HEK293T (cell line): ENCODE measurements around the gene KCNAB2.

Experiments
- CTCF ChIA-PET: fragments of 350-600 bp; formaldehyde crosslinking; extraction: SDS; loops from one replicate; lab custom pipeline; 2021; ENCODE audit warnings: antibody characterized with exemption, inconsistent platforms; lab: Yijun Ruan, JAX
- POLR2A ChIA-PET: fragments of 350-600 bp; formaldehyde crosslinking; extraction: SDS; loops from one replicate; lab custom pipeline; 2020; ENCODE audit warnings: antibody characterized with exemption, inconsistent platforms; lab: Yijun Ruan, JAX
- DNase-seq: peaks from one replicate; pipeline ENCODE4 v3.0.0; 2012; ENCODE audit warnings: mixed read lengths; ENCODE audit errors: extremely low spot score
- ARNT ChIP-seq: fragments of 450-650 bp; IDR thresholded peaks from 2 replicates; pipeline ENCODE4 v1.6.1; 2017; ENCODE audit warnings: mild to moderate bottlenecking
- BHLHE40 ChIP-seq: fragments of 450-650 bp; IDR thresholded peaks from 2 replicates; pipeline ENCODE4 v1.6.1; 2016; ENCODE audit warnings: mild to moderate bottlenecking, moderate library complexity, borderline replicate concordance
- CTBP1 ChIP-seq: fragments of 450-650 bp; IDR thresholded peaks from 2 replicates; pipeline ENCODE4 v1.6.1; 2016; ENCODE audit warnings: borderline replicate concordance
- ELF4 ChIP-seq: fragments of 450-650 bp; IDR thresholded peaks from 2 replicates; pipeline ENCODE4 v1.6.1; 2017; ENCODE audit warnings: antibody characterized with exemption
- FOXA1 ChIP-seq: fragments of 450-650 bp; IDR thresholded peaks from 2 replicates; pipeline ENCODE4 v1.6.1; 2016; ENCODE audit warnings: mild to moderate bottlenecking
- FOXK2 ChIP-seq: fragments of 450-650 bp; IDR thresholded peaks from 2 replicates; pipeline ENCODE4 v1.6.1; 2016; ENCODE audit warnings: mild to moderate bottlenecking
- FOXM1 ChIP-seq: fragments of 450-650 bp; IDR thresholded peaks from 2 replicates; pipeline ENCODE4 v1.6.1; 2017; ENCODE audit warnings: mild to moderate bottlenecking, borderline replicate concordance
- HDGF ChIP-seq: fragments of 450-650 bp; IDR thresholded peaks from 2 replicates; pipeline ENCODE4 v1.6.1; 2017; ENCODE audit warnings: antibody characterized with exemption, borderline replicate concordance
- L3MBTL2 ChIP-seq: fragments of 450-650 bp; conservative IDR thresholded peaks from 2 replicates; pipeline ENCODE4 v1.6.1; 2016; ENCODE audit warnings: mild to moderate bottlenecking
- LEF1 ChIP-seq: fragments of 450-650 bp; IDR thresholded peaks from 2 replicates; pipeline ENCODE4 v1.6.1; 2017; ENCODE audit warnings: mild to moderate bottlenecking, borderline replicate concordance
- NFRKB ChIP-seq: fragments of 450-650 bp; IDR thresholded peaks from 2 replicates; pipeline ENCODE4 v1.6.1; 2016; ENCODE audit warnings: mild to moderate bottlenecking, moderate library complexity
- PKNOX1 ChIP-seq: fragments of 450-650 bp; IDR thresholded peaks from 2 replicates; pipeline ENCODE4 v1.6.1; 2016
- SP1 ChIP-seq: fragments of 450-650 bp; IDR thresholded peaks from 2 replicates; pipeline ENCODE4 v1.6.1; 2017
- SUZ12 ChIP-seq: fragments of 450-650 bp; IDR thresholded peaks from 2 replicates; pipeline ENCODE4 v1.6.1; 2016; ENCODE audit warnings: mild to moderate bottlenecking
- TARDBP ChIP-seq: fragments of 450-650 bp; IDR thresholded peaks from 2 replicates; pipeline ENCODE4 v1.6.1; 2016
- ZNF384 ChIP-seq: fragments of 450-650 bp; IDR thresholded peaks from 2 replicates; pipeline ENCODE4 v1.6.1; 2016

The KCNAB2 gene

DNA sequence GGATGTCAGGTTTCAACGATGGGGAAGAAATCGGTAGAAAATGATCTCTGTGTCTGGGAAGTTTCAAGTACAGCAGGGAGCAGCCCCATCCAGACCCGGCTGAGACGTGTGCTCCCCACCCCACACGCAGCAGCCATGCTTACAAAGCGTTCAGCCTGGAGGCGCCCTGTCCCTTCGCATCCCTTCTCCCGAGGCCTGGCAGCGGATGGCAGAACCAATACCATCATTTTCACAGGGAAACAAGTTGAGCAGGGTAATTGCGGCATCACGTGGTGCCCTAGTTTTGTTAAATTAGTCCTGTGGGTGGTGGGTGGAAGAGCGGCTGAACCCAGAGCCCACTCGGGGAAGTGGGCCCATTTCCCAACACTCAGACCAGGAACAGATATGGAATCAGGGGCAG, 23.9 kb downstream of the KCNAB2 start:
- no peak for DNase-seq
- ChIA-PET CTCF (no interaction called here), POLR2A (no interaction called here)
- TF ChIP-seq HDGF (no peak), FOXM1 (no peak), L3MBTL2 (no peak), ZNF384 (no peak), NFRKB (no peak), ARNT (no peak), SP1 (no peak), FOXK2 (no peak), TARDBP (no peak), CTBP1 (no peak), ELF4 (no peak), PKNOX1 (no peak), FOXA1 (no peak), SUZ12 (no peak), LEF1 (no peak), BHLHE40 (no peak)

- TF ChIP-seq SP1 (no peak), CTBP1 (no peak), FOXA1 (no peak), L3MBTL2 (no peak), FOXM1 (no peak), ELF4 (no peak), LEF1 (no peak), HDGF (no peak), TARDBP (no peak), FOXK2 (no peak), PKNOX1 (no peak), ARNT (no peak), NFRKB (no peak), ZNF384 (no peak), BHLHE40 (no peak)
- CTCF ChIA-PET = no interaction called here
- DNase-seq = no peak
- POLR2A ChIA-PET = no interaction called here
Measured at GRCh38 chr1:6070450-6070974, 24.8 kb downstream of the KCNAB2 start.

GRCh38 chr1:6071219-6071618, 25.5 kb downstream of the KCNAB2 start:
- no peak for DNase-seq
- ChIA-PET POLR2A (interaction anchor here (0.8 kb wide), 1 partner anchor 12 kb away, joined by 3 read pairs; no protein-coding TSS in a partner anchor), CTCF (no interaction called here)
- TF ChIP-seq ELF4 (no peak), CTBP1 (no peak), SUZ12 (no peak), ARNT (no peak), LEF1 (no peak), ZNF384 (no peak), TARDBP (no peak), FOXK2 (no peak), SP1 (no peak), L3MBTL2 (no peak), FOXA1 (no peak), BHLHE40 (no peak), PKNOX1 (no peak), NFRKB (no peak), FOXM1 (no peak), HDGF (no peak)

GRCh38 chr1:6072774-6073479, 27.2 kb downstream of the KCNAB2 start:
- no peak for DNase-seq
- ChIA-PET CTCF (no interaction called here), POLR2A (no interaction called here)
- TF ChIP-seq PKNOX1 (no peak), L3MBTL2 (no peak), SP1 (no peak), FOXA1 (no peak), ELF4 (no peak), HDGF (no peak), NFRKB (no peak), FOXK2 (no peak)

GRCh38 chr1:6073480-6074053, 27.9 kb downstream of the KCNAB2 start:
- POLR2A ChIA-PET = no interaction called here
- CTCF ChIA-PET = no interaction called here
- no peak for DNase-seq
- TF ChIP-seq BHLHE40 = no peak
- TF ChIP-seq NFRKB = no peak
- no peak for TF ChIP-seq PKNOX1
- no peak for TF ChIP-seq ELF4
- TF ChIP-seq ZNF384 = no peak
- no peak for TF ChIP-seq ARNT
- TF ChIP-seq L3MBTL2 = no peak
- no peak for TF ChIP-seq CTBP1
- TF ChIP-seq SUZ12 = no peak
- TF ChIP-seq HDGF = no peak
- TF ChIP-seq FOXM1 = no peak
- TF ChIP-seq LEF1 = no peak
